AG04450 (cell line): Measurements from ENCODE around the gene METTL9. TPM values are rescaled to one million over a fixed set of nuclear protein-coding genes. Genes with fewer than 3 reads are reported as not detected.
"Not testable (repeated sequence)": the region's sequence is repeated elsewhere in the genome, so short reads cannot be mapped to it uniquely, and the experiment has no call there.

Experiments
- CTCF ChIA-PET: fragments of 300-600, 350-600 bp; formaldehyde crosslinking; extraction: SDS; loops from one replicate; lab custom pipeline; 2022; ENCODE audit warnings: antibody characterized with exemption, inconsistent platforms; lab: Charles Lee
- POLR2A ChIA-PET: fragments of 350-600 bp; formaldehyde crosslinking; extraction: SDS; loops from one replicate; lab custom pipeline; 2021; ENCODE audit warnings: antibody characterized with exemption, inconsistent platforms; lab: Yijun Ruan, JAX
- DNase-seq: peaks from one replicate; pipeline ENCODE4 v3.0.0-alpha.2; 2011; ENCODE audit warnings: low read depth, low spot score
- H3K27ac ChIP-seq: one replicate; pipeline ENCODE4 v1.5.1; 2012; ENCODE audit warnings: low read depth, low read length, control low read depth
- H3K27me3 ChIP-seq: one replicate; pipeline ENCODE4 v1.6.0; 2012; ENCODE audit warnings: low read length; ENCODE audit not compliant: control insufficient read depth, insufficient read depth
- H3K4me3 ChIP-seq: 2 replicates; pipeline ENCODE4 v1.5.1; 2011; ENCODE audit warnings: mild to moderate bottlenecking, low read depth, low read length, control low read depth
- H3K9me3 ChIP-seq: 2 replicates; pipeline ENCODE4 v1.5.1; 2012; ENCODE audit warnings: low read length; ENCODE audit not compliant: control insufficient read depth, insufficient read depth
- polyA plus RNA-seq: library from polyadenylated mRNA; depleted of rRNA; stranded (reverse); fragments of >200 nt; gene quantifications from 2 replicates; pipeline ENCODE4 v1.2.3, GENCODE V29; 2011
- TF ChIP-seq, protein P1 (sequence below): IDR thresholded peaks from 2 replicates; pipeline ENCODE4 v1.5.1; 2011; ENCODE audit warnings: low read depth, low read length, control low read depth, inconsistent platforms

The METTL9 gene
- polyA plus RNA-seq, 1 experiment = 142 TPM

DNA sequence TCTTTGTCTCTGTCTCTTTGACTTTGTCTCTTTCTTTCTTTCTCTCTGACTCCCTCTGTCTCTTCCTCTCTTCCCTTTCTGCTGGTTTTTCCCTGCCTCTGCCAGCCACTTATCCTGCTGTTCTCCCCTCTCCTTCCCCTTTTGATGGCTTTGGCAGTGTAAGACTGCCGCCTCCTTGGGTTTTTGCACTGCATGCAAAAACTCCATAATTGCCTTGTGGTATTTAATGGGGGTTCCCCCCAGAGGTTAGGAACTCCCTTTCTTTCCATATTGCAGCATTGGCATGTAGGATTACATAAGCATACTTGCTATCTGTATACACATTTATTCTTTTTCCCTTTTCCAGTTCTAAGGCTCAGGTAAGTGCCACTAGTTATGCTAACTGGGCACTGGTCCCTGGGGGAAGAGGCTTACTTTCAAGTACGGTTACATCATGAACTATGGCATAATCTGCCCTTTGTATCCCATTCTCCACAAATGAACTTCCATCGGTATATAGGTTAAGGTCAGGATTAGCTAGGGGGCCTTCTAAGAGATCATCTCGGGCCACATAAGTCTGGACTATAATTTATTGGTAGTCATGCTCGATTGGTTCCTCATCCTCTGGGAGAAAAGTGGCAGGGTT is 32.7 kb downstream of the METTL9 start:
- CTCF ChIA-PET, H3K27me3 ChIP-seq, H3K9me3 ChIP-seq, POLR2A ChIA-PET, H3K4me3 ChIP-seq, H3K27ac ChIP-seq, DNase-seq: not testable (repeated sequence)

DNA sequence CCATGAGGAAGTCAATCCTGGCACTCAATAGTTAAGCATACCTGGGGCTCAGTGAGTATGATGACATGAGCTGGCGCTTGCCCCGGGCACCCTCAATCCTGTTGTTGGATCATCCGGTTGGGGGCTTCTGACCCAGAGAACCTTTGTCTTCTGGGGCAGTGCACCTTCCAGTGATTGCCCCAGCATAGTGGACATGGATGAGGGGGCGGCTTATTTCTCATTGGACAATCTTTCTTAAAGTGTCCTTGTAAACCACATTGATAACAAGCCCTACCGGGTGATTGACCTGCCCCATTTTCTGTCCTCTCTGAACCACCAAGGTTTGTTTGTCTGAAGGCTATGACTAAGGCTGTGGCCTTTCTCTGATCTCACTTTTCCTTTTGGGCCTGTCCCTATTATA is 34.8 kb downstream of the METTL9 start:
- Histone ChIP-seq H3K27me3 (no peaks in the 10 kb centered on the region), H3K4me3 (no peak overlapping the region), H3K9me3 (peaks cover 6% of the 10 kb centered on the region), H3K27ac (no peak overlapping the region)
- ChIA-PET POLR2A (no interaction called here), CTCF (interaction anchor here (1.6 kb wide), 1 partner anchor 23 kb away, joined by 4 read pairs; no protein-coding TSS in a partner anchor)
- TF ChIP-seq, protein P1, sequence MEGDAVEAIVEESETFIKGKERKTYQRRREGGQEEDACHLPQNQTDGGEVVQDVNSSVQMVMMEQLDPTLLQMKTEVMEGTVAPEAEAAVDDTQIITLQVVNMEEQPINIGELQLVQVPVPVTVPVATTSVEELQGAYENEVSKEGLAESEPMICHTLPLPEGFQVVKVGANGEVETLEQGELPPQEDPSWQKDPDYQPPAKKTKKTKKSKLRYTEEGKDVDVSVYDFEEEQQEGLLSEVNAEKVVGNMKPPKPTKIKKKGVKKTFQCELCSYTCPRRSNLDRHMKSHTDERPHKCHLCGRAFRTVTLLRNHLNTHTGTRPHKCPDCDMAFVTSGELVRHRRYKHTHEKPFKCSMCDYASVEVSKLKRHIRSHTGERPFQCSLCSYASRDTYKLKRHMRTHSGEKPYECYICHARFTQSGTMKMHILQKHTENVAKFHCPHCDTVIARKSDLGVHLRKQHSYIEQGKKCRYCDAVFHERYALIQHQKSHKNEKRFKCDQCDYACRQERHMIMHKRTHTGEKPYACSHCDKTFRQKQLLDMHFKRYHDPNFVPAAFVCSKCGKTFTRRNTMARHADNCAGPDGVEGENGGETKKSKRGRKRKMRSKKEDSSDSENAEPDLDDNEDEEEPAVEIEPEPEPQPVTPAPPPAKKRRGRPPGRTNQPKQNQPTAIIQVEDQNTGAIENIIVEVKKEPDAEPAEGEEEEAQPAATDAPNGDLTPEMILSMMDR = no peak
- no peak for DNase-seq

DNA sequence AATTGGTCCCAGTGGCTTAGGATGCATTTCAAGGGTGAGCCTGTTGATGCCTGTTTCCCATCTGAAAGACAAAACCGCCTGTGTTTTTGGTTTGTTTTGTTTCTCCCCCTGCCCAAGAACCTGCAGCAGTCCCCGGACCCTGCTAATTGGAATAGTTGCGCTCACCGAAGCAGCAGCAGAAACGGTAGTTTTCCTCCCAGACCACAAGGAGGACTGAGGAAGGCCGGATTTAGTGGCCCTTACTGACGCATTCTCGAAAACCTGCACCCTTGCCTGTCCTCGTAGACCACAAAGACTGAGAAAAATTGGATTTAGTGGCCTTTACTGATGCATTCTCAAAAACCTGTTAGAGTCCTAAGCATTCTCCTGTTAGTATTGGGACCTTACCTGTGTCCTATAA is 36.3 kb downstream of the METTL9 start:
- CTCF ChIA-PET, H3K4me3 ChIP-seq, DNase-seq, H3K27me3 ChIP-seq, H3K27ac ChIP-seq, POLR2A ChIA-PET, H3K9me3 ChIP-seq: not testable (repeated sequence)

DNA sequence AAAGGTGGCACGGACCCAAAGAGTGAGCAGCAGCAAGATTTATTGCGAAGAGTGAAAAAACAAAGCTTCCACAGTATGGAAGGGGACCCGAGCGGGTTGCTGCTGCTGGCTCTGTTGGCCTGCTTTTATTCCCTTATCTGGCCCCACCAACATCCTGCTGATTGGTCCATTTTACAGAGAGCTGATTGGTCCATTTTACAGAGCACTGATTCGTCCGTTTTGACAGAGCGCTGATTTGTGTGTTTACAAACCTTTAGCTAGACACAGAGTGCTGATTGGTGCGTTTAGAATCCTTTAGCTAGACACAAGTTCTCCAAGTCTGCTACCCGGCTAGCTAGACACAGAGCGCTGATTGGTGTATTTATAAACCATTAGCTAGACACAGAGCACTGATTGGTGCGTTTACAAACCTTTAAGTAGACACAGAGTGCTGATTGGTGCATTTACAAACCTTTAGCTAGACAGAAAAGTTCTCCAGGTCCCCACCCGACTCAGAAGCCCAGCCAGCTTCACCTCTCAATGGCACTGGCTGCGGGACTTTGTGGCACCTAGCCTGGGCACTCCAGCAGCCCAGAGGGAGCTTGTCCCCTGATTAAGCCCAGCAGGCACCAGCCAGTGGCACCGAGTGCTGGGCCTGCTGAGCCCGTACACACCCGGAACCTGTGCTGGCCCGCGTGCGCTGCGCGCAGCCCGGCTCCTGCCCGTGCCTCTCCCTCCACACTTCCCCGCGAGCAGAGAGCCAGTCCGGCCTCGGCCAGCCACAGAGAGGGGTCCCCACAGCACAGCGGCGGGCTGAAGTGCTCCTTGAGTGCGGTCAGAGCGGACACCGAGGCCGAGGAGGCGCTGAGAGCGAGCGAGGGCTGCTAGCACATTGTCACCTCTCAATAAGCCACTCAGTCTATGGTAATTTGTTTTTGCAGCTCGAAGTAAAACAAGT is 37.9 kb downstream of the METTL9 start:
- TF ChIP-seq, protein P1 = no peak
- H3K4me3 ChIP-seq = no peak overlapping the region
- POLR2A ChIA-PET = interaction anchor here (0.5 kb wide), 1 partner anchor 747 kb away, joined by 3 read pairs; no protein-coding TSS in a partner anchor
- H3K27ac ChIP-seq = no peak overlapping the region
- H3K27me3 ChIP-seq = no peaks in the 10 kb centered on the region
- CTCF ChIA-PET = interaction anchor here (1.4 kb wide), 1 partner anchor 20 kb away, joined by 8 read pairs; no protein-coding TSS in a partner anchor
- no peak for DNase-seq
- no peaks in the 10 kb centered on the region; the same call in none of the 2 replicates for H3K9me3 ChIP-seq

DNA sequence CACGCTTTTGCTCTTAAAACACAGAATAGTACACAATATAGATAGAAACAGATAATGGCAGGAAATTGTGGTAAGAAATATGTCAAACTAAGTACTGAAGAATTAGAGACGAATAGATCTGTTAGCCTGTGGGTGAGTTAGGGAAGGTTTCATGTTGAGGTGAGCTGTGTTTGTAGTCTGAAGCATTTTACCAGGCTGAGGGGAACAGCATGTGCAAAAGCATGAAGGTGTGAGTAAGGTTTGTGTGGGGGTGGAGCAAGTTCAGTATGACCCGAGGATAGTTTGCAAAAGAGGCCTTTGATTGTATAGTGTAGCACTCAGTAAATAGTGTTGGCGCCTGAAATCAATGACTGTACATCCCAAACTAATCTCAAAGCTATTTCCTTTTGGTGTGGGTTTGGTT is 39.2 kb downstream of the METTL9 start:
- ChIA-PET CTCF (interaction anchor here (1.1 to 1.2 kb wide), 2 partner anchors 19 to 54 kb away, joined by 3 to 8 read pairs; no protein-coding TSS in a partner anchor), POLR2A (no interaction called here)
- H3K4me3 ChIP-seq = no peak overlapping the region
- TF ChIP-seq, protein P1 = no peak
- H3K9me3 ChIP-seq = no peaks in the 10 kb centered on the region; the same call in none of the 2 replicates
- H3K27me3 ChIP-seq = no peaks in the 10 kb centered on the region
- H3K27ac ChIP-seq = no peak overlapping the region
- no peak for DNase-seq
